AG08395 (cell line): Measurements from ENCODE around the gene BACH2.
"Not testable (repeated sequence)": the region's sequence is repeated elsewhere in the genome, so short reads cannot be mapped to it uniquely, and the experiment has no call there.

Source experiments
- DNase-seq: peaks from one replicate; pipeline ENCODE4 v3.0.0; 2012; ENCODE audit warnings: mixed read lengths, low spot score

Gene BACH2

DNA sequence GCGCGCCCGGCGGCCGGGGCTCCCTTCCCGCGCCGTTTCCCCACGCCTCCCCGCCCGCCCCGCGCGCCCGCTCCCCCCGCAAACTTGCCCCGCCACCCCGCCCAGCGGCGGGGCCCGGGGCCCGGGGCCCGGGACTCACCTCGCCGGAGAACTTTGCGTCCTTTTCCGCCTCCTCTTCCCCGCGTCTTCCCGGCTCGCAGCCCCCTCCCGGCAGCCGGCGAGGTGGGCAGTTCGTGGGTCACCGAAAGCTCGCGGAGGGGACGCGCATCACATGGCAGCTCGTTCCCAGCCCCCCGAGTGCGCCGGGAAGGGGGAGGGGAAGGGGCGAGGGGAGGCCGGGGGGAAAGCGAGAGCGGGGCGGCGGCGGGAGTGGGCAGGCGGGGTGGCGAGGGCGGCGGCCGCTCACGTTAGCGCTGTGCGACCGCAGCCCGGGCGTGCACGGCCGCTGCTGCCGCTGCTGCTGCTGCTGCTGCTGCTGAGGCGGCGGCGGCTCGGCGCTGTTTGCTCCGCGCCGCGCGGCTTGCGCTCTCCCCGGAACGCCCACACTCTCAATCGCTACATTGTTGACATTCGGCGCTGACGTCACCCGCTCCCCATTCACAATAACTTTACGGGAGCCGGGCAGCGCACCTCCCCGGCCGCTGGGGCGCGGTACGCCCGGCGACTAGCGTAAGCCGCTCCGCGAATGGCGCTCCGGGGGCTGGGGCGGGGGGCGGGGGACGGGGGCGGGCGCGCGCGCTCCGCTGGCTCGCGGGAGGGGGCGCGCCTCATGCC, at the start of gene BACH2:
Gene BACH2, minus strand, starts transcription at position 503 of the 774 bp plus-strand sequence. CDS start 287,999 bp downstream, outside the sequence.
- DNase-seq, result peak; percentile 59

DNA sequence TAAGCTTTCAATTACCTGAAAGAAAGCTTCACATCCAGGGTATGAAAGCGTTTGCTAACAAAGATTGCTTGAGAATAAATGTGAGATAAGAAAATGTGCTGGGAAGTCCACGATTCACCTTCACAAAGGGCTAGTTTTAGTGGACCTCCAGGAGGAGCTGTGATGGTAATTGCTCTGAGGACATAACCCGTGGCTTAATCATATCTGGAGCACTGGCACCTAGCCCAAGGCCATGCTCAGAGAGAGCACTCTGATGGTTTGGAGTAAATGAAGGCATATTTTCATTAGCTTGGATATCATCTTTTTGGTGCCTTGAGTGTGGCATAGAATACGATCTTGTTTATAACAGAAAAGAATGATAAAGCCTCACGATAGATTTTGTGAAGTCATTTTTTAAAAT, 46.9 kb upstream of the BACH2 start:
- DNase-seq, result peak; percentile 45

DNA sequence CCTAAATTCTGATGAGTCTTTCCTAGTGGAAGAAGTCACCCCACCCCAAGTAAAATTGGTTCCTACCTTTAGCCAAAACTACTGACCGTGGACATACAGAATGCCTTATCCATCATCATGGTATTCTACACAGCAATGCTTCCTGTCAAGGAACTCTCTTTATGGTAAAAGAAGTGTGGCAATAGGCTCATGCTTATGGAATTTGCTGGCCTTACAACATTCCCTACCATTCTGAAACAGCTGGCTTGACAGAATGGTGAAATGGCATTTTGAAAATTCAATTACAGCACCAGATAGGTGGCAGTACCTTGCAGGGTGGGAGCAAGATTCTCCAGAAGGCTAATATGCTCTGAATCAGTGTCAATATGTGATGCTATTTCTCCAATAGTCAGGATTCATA, 41.8 kb upstream of the BACH2 start:
- DNase-seq, result no peak

- DNase-seq, result no peak
Measured at GRCh38 chr6:90336388-90336947, 39.8 kb upstream of the BACH2 start.

- no peak for DNase-seq
Measured at GRCh38 chr6:90333928-90334327, 37.3 kb upstream of the BACH2 start.

DNA sequence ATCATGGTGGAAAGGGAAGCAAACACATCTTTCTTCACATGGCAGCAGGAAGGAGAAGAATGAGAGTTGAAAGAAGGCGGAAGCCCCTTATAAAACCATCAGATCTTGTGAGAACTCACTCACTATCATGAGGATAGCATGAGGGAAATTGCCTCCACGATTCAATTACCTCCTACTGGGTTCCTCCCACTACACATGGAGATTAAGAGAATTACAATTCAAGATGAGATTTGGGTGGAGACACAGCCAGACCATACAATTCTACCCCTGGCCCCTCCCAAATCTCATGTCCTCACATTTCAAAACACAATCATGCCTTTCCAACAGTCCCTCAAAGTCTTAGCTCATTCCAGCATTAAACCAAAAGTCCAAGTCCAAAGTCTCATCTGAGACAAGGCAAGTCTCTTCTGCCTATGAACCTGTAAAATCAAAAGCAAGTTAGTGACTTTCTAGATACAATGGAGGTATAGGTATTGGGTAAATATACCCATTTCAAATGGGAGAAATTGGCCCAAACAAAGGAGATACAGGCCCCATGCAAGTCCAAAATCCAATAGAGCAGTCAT, 36.4 kb upstream of the BACH2 start:
- not testable (repeated sequence) for DNase-seq

DNA sequence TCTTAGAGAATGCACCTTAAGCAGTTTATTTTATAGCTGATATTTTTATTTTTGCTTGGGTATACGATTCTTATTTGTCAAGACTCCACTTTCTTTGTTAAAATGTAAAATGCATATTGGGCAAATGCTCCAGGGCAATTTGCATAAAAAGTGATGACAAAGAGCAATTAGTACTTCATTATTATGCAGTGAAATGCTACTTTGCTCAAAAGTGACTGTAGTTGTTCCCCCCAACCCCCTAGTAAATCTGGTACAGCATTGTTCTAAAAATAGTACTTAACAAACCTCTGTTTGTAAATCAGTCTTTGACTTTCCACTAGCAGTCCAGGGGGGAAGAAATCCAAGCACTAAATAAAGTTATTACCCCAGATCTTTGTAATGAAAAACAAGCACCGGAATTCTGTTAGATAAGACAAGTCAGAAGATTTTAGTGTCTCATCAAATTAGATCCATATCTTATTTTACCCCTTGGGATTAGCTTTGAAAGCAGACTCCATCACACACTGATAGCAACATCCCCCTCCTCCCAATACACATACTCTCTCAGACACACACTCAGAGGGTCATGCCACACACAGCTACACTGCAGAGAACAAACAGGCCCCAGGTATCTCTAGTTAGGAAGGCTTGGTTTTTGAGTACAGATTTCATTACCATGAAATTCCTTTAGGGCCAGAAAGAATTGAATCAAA, 32.9 kb upstream of the BACH2 start:
- DNase-seq, result no peak

GRCh38 chr6:90328004-90328403, 31.4 kb upstream of the BACH2 start:
- peak; percentile 25 for DNase-seq

DNA sequence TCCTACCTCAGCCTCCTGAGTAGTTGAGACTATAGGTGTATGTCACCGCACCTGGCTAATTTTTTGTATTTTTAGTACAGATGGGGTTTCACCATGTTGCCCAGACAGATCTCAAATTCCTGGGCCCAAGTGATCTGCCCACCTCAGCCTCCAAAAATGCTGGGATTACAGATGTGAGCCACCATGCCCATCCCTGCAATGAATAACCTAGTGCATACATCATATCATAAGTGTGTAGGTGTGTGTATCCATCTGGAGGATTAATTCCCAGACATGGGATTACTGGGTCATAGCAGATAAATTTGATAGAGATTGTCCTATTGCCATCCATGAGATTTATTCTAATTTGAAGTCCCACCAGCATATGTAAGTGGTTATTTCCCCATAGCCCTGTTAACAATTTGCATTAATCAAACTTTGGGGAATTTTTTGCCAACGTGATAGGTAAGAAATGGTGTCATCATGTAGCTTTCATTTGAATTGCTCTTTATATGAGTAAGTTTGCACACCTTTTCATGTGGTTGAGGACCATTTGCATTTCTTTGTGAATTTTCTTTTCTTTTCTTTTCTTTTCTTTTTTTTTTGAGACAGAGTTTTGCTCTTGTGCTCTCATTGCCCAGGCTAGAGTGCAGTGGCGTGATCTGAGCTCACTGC, 29.9 kb upstream of the BACH2 start:
- DNase-seq, result no peak

- no peak for DNase-seq
Measured at GRCh38 chr6:90323706-90324105, 27.1 kb upstream of the BACH2 start.

- no peak for DNase-seq
Measured at GRCh38 chr6:90322976-90323474, 26.4 kb upstream of the BACH2 start.

GRCh38 chr6:90319979-90320685, 23.5 kb upstream of the BACH2 start:
- no peak for DNase-seq

DNA sequence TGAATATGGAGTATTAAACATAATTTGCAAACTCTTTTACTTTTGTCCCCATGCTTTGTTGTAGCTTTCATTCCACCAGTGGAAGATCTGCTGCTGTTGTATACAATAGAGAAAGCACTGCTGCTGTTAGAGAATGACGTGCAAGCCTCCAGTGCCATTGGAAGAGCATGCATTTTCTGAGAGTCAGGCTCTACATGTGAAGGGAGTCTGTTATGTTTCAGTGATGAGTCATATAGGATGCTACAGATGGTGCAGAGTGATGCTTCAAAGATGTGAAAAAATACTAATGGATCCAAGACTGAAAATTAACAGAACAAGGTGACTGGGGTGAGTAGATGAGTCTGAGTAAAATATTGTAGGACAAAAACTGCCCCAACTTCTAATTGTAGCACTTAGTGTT, 22.4 kb upstream of the BACH2 start:
- DNase-seq, result peak; percentile 41

GRCh38 chr6:90315986-90316385, 19.3 kb upstream of the BACH2 start:
- DNase-seq, result no peak

DNA sequence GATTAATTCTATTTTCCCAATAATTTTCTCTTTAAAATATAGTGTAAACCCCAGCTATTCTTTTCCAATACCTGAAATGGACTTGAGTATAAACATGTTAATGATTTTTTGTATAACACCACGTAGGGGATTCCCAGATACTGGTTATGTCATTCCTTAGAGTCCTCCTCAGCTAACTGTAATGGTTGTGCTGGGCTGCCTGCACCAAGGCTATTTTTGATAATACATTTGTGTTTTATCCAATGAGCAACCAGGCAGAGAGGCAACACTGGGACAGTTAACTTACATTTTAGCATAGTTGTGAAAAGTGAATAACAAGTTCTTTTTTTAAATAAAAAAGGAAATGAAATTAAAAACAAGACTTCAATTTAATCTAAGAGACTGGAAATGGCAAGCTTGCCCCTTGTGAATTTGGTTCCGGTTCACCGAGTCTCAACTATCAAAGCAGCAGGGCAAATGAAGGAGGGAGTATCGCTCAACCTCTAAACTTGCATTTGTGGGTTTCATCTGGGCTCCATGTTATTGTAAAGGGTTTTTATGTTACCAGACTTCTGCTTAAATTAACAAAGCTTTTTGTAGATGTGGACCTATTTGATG, 18.8 kb upstream of the BACH2 start:
- DNase-seq, result no peak

GRCh38 chr6:90314514-90314913, 17.9 kb upstream of the BACH2 start:
- no peak for DNase-seq

GRCh38 chr6:90311569-90311968, 14.9 kb upstream of the BACH2 start:
- DNase-seq, result no peak

DNA sequence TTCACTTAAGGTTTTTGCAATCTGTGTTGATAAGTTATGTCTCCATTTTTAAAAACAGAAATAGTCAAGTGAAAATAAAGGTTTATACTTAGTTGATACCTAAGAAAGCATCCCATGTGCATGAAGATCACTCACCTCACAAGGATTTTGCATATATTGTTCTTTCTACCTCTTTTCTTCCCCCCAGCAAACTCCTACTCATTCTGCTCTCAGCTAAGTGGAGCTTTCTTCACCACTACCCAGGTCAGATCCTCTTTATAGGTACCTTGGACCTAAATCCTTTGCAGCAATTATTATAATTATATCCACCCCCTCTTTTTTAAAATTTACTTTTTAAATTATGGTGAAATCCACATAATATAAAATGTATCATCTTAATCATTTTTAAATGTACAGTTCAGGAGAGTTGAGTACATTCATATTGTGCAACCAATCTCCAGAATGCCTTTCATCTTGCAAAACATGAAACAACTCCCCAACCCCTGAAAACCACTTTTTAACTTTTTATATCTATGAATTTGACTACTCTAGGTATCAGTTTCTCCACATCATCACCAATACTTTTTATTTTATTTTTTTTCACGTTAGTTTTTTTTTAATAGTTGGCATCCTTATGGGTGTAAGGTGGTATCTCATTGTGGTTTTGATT, 9.3 kb upstream of the BACH2 start:
- DNase-seq, result no peak

DNA sequence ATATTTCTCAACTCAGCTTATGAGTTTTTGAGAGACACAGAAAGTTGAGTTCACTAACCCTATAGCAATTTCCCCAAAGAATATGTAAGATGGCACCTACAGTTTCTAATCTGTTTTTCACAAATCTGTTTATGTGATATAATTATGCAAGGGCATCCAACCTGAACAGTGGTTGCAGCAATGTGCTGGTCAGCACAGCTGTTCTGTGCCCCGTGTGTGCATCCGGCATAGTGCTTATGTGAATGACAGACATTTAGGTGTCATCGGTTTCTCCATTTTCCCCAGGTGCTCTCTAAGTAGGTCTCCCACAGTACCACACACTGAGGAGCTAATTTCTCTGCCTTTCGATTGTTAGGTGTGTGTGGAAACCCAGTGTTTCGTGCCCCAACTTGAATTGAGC, 7.7 kb upstream of the BACH2 start:
- DNase-seq, result no peak

DNA sequence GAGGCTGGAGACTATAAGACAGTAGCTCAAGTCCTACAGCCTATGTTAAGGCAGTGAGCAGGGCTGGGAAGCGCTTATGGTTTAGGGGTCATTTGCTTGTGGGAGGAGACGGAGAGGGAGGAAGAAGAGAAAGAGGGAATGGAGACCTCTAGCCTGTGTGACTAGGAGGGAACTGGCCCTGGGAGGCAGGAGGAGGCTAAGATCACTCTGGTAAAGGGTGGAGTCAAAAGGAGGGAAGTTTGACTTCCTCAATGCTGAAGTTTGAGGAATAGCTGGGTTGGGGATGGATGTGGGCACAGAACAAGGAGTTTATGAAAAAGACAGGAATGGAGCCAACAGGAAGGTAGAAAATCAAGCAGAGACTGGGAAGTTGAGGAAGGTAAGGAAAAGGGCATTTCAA, 6.4 kb upstream of the BACH2 start:
- no peak for DNase-seq

DNA sequence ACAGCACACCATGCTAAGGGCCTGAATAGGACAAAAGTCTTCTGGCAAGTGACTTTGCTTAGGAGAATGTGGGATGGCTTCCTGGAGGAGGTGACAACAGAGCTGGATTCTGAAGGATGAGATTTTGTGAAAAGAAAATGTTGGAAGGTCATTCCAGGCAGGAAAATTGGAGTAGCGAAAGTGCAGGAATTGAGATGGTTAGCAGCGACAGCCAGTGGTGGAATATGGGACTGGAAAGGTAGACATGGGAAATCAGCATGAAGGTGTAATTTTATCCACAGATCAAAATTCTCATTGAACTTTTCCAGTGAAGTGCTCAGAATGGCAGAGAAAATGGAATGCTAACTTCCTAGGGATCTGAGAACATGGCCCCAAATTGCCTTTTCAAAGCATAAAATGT, 5.7 kb upstream of the BACH2 start:
- DNase-seq, result no peak
